HG03558 (cell line): Measurements from ENCODE around the gene UBE2E1.
A peak's percentile ranks its signal among the peaks of the same experiment; 100 is the strongest.

Source experiments
- ATAC-seq: cut with Tn5 transposase; IDR thresholded peaks from one replicate; pipeline ENCODE4 v1.9.1; 2021; ENCODE audit warnings: moderate number of reproducible peaks; ENCODE audit not compliant: unreplicated experiment; ENCODE audit errors: extremely low read depth

Gene UBE2E1

DNA sequence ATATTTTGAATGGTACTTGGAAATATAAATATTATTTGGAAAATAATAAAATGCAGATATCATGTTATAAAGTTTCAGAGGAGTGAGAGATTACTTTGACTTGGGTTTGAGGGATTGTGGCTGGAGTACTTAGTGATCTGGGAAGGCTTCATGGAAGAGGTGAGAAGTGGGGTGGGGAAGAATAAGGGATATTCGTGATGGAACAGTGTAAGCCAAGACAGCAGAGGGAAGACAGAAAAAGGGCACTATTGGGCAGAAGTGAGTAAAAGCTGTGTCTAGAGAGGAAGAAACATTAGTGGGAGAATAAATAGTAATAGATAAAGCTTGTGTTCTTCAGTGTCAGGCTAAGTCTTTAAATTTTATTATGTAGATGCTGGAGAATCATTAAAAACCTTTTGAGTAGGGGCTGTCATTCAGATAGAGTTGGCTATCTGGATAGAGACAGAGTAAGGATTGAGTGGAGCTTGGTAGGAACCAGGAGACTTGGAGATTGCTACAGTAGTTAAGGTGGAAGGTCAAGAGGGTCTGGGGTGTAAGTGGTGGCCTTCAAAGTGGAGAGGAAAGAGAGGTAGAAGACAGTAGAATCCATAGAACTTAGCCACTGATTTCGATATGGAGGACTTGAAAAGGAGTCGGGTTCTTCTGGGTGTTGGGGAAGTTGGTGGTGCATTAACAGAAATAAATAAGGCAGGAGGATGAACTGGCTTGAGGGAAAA is 11.9 kb downstream of the UBE2E1 start:
- ATAC-seq, result no peak

DNA sequence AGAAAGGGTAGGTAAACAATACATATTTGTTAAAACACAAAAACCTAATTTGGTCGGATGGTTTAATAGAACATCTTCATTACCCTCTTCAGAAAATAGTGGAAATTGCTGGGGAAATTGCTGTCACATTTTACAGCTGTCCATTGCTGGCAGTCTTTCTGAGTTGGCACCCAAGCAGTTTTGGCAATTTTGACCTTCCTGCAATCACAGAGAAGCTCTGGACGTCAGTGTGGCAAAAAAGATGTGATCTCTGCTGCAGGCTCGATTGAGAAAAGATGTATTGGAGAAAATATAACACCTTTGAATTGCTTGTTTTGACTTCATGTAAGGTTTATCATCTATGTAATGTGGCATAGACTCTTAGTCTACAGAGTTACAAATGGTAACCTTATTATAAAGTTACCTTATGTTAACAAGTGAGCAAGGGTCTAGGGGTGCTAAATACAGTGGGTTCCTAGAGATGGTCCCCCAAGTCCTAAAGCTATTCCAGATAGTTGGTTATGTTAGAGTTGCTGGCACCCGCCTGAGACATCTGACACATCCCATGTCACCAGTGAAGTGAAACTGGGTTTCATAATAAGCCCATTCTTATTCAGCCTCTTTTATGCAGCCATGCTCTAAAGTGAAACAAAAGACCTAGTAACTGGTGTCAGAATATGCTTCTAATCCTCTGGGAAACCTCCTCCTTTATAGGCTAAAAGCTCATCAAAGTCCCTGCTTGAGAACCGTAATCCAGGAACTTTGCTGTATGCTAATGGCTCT is 14.0 kb downstream of the UBE2E1 start:
- no peak for ATAC-seq

DNA sequence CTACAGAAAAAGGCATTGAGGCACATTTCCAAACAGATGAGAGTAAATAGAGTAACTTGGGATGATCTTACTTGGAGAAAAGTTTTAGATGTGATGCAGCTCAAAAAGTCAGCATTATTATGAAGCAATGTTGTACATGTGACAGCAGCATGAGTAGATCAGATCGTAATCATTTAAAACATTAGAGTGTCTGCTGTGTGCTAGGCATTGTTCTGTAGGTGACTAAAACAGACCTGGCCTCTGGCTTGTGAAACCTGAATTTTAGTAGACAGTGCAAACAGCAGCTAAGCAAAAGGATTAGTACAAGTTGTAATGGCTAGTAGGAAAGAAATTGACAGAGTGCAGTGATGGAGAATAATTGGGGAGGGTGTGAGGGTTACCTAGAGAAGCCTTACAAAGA is 15.1 kb downstream of the UBE2E1 start:
- no peak for ATAC-seq

DNA sequence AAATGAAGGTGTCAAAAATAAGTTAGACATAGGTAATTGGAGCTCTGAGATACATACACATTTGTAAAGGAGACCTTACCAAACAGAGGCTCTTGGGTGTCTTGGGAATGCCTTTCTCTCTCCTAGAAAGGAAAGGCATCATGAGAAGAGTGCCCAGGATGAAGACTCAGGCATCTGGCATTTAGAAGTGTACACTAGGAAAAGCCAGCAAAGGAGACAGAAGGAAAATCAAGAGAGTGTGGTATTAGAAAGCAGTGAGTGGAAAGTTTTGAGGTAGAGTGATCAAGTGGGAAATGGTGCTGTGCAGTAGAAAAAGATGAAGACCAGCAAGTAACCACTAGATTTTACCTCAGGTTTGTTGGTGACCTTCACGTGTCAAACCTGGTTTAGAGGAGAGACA is 16.1 kb downstream of the UBE2E1 start:
- no peak for ATAC-seq

DNA sequence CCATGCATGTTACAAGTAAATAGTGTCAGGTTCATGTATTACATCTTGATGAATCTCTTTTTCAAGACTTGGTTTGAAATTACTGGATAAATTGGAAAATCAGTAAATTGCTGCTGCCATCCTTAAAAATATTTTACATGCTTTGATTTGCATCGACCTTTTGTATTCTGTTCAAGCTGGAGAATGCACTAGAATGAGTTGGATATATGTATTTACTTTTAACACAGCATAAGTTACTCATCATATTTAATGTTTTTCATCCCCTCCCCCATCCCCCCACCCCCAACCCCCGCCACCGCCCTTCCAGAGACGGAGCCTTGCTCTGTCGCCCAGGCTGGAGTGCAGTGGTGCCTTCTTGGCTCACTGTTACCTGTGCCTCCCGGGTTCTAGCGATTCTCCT is 16.8 kb downstream of the UBE2E1 start:
- no peak for ATAC-seq

DNA sequence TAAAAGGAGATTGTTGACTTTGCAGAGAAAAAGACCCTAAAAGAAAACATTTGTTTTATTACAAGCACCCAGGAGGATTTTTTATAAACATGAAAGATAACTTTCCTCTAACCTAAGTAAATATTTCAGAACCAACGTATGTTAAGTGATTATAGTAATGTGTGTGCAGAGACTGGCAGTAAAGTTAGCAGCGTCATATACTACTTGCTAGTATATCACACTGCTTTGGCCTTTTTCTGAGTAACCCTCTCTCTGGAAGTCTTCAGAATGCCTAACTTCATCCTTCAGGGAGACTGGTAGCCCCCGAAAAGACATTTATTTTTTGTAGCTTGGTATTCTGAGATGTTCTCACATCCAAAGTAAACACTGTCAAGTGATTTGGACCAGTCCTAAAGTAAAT is 17.9 kb downstream of the UBE2E1 start:
- ATAC-seq, result no peak

DNA sequence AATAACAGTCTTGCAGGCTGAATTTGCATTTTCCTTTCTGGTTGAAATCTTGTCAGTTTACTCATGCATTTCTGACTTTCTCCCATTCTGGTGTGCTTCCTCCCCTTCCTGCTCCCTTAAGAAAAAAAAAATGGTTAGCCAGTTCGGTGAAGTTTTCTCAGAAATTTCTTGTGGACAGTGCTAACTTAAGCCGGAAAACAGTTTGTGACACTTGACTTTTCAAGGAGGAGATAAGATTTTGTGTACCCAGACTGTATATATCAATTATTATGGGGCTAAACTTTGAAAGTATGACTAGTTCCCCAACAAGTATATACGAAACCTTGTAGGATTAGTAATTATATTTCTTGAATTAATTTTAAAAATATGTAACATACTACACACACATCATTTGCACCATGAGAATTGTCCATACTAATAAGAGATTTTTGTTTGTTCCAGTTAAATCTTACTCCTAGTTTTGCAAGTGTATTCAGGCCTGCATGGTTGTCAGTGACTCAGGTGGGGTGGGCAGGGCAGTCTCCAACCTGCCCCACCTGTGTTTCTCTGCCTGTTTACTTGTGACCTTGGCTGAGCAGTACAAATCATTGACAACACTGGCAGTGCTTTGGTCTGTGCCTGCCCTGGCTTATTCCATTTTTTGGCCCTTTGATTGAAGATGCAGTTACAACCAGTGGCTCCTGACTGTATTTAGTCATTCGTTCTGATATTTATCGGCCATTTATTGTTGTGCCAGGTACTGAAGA is 19.1 kb downstream of the UBE2E1 start:
- ATAC-seq, result no peak

DNA sequence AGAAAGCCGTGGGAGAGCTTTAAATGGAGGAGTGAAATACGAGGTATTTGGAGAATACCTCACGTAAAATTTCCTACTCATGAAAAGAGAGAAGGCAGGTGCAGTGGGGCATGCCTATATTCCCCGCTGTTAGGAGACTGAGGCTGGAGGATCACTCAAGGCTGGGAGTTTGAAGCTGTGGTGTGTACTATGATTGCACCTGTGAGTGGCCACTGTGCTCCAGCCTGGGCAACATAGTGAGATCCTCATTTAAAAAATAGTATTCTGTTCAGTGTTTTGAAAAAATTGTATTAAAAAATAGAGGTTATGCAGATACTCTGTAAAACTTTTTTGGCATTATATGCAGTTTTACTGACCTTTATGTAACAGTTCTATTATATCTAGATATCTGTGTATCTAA is 20.0 kb downstream of the UBE2E1 start:
- ATAC-seq, result no peak

DNA sequence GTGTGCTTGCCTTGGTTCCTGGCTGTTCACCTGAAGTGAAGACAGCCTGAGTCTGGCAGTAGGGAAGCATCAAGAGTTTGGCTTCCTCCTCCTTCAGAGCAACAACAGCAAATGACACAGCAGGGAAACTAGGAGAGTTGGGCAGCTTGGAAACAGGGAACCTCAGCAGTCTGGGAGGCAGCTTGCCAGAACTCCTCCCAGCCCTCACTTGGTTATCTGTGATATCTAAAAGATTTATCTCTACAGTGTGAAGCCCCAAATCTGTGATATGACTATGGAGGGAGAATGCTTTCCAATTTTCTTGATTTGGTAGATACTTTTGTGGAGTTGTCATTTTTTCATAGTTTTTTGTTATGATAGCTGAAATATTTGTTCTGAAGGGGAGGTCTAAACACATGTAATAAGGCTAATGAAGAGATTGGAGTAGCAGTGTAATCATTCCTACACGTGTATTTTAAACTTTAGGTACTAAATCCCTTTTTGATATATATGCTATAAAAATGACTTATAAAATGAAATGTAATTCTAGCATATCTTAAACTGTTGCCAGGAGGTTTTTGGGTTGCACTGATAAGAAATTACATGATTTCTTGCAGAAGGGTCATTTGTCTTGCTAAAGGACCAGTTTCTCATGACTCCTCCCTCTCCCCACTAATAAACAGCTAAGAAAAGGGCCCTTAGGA is 20.8 kb downstream of the UBE2E1 start:
- ATAC-seq, result no peak

DNA sequence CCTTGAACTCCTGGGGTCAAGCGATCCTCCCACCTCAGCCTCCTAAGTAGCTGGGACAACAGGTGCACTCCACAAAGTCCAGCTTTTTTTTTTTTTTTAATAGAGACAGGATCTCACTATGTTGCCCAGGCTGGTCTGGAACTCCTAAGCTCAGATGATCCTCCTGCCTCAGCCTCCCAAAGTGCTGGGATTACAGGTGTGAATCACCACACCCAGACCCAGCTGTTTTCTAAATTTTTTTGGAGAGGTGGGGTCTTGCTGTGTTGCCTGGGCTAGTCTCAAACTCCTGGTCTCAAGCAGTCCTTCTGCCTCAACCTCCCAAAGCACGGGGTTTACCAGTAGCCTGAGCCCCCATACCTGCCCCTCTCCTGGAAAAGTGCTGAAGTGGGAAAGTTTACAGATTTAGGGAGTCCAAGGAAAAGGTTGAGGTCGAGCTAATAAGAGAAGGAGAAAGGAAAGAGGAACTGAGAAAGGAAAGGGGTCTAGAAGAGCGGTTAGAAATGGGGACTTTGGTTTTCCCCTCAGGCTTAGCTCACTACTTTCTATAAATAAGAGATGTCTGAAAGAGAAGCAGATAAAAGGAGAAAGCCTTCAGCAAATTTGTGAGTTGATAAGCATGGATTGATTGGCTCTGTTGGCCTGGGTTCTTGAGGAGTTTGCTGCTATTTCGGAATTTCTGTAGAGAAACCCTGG is 23.6 kb downstream of the UBE2E1 start:
- ATAC-seq, result peak; percentile 37

DNA sequence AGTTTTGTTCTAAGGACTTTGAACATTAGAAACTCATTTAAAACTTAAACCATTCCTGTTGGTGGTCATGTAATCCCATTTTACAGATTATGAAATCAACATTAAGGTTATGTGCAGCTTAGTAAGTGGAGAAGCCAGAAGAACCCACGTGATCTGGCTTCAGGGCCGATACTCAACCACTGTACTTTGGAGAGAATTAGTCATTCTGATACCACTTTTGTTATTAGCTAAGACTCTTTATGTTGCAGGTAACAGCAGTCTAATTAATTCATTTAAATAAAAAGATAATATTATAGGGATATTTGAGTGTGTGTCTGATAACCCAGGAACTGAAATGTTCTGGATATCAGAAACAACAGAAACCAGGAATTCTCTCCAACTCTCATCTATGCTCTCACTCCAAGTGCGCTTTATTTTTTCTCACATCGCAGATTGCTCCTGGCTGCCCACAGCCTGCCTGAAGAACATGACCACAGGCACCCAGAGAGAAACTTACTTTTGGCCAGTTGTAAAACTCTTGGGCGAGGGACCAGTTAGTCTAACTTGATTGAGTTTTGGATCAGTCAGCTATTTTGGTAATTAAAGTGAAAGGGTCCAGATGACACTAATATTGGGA is 25.2 kb downstream of the UBE2E1 start:
- peak; percentile 78 for ATAC-seq

DNA sequence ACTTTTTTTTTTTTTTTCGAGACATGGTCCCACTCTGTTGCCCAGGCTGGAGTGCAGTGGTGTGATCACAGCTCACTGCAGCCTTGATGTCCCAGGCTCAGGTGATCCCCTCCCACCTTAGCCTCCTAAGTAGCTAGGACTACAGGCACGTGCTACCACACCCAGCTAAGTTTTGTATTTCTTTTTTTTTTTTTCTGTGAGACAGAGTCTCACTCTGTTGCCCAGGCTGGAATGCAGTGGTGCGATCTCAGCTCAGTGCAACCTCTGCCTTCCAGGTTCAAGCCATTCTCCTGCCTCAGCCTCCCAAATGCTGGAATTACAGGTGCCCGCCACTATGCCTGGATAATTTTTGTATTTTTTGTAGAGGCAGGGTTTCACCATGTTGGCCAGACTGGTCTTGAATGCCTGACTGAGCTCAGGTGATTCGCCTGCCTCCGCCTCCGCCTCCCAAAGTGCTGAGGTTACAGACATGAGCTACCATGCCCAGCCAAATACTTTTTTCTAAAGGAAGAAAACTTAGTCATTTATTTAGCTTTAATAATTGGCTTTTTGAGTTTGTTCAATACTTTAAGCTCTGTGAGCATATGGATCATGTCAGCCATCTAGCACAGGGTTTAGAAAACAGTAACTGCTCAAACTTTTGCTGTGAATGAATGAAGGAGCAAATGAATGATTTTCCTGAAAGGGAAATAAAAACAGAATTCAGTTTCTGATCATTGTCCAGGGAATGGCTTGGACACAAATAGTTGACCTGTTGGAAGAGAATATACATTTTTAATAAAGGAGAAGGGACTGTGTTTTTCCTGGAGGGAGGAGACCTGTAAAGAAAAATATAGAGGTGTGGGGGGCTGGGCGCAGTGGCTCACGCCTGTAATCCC is 26.0 kb downstream of the UBE2E1 start:
- no peak for ATAC-seq

DNA sequence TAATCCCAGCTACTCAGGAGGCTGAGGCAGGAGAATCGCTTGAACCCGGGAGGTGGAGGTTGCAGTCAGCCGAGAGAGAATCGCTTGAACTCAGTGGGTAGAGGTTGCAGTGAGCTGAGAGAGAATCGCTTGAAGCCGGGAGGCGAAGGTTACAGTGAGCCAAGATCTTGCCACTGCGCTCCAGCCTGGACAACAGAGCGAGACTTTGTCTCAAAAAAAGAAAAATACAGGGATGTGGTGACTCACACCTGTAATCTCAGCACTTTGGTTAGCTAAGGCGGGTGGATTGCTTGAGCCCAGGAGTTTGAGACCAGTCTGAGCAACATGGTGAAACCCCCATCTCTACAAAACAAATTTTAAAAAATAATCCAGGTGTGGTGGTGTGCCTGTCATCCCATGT is 26.8 kb downstream of the UBE2E1 start:
- no peak for ATAC-seq

DNA sequence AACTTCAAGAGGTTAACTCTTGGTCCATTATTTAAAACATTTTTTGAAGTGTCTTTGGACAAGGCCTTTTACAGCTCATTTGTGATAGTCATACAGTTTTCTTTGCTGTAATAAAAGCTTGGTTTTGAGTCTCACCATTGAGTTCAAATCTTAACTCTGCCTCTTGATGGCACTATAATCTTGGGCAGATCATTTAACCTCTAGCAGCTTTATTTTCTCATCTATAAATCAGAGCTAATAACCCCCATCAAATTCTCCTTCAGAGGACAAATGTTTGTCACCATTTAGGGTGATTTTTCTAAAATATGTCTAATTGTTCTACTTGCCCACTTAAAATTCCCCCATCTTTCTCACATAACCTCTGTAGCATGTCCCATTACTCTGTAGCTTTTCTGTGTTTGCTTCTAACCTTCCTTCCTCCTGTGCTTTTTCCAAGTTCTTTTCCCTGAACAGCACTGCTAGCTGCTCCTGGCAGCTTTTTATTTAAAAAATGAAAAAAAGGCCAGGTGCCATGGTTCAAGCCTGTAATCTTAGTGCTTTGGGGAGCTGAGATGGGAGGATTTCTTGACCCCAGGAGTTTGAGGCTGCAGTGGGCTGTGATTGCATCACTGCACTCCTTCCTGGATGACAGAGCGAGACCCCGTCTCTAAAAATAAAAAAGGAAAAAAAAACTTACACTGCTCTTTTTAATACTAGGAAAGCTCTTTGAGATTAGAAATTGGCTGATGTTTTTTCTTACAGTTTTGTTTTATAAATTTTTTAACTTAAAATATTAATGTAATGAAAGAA is 28.5 kb downstream of the UBE2E1 start:
- ATAC-seq, result no peak

DNA sequence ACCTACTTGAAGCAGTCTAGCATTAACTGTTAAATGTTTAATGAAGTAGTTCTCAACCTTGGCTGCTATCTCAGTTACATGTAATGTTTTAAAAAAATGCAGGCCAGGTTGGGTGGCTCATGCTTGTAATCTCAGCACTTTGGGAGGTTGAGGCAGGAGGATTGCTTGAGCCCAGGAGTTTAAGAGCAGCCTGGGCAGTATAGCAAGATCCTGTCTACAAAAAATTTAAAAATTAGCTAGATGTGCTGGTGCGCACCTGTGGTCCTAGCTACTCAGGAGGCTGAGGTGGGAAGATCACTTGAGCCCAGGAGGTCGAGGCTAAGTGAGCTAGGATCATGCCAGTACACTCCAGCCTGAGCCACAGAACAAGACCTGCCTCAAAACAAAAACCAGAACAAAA is 29.3 kb downstream of the UBE2E1 start:
- ATAC-seq, result no peak

DNA sequence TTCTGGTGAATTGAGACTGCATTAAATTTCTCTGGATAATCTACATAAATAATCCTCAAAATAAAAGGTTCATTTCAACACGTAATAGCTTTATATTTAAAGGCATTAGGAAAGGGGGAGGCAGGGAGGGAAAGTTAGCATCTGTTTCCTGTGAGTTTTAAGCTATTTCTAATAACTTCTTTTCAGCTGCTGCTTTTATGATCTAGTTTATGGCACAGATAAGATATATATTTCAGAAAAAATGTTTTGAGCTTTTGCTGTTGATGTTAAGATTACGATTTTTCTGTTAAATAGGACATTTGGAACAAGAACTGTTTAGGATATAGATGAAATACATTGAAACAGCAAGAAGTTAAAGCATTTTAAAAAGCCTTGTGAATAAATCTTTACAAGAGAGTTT is 30.0 kb downstream of the UBE2E1 start:
- no peak for ATAC-seq

DNA sequence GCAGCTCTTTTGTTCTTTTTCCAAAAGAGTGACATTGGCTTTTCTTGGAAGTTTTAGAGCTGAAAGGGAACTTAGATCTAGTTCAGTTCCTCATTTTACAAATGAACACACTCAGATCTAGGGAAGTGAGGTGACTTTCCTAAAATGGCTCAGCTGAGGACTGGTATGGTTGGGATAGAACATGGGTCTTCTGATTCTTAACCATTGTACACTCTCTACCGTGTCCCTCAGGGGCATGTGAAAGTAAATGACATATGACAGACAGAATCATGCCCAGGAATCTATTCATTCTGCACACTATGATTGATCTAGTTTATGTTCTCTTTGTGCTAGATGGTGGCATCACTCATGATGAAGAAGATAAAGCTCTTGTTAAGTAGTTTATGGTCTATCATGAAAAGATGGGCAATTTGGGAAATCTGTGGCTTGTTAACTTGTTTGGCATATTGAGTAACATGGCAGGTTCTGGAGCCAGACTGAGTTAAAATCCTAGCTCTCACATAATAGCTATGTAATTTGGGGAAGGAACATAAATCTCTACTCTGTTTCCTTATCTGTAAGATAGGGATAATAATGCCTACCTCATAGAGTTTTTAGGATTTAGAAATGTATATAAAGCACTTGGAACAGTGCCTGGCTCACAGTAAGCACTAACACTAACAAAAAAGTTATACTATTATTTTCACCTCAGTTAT is 30.9 kb downstream of the UBE2E1 start:
- ATAC-seq, result no peak
